HEK293T (cell line): Measurements from ENCODE around the gene TMEM242.

ENCODE experiments used
- ARNT ChIP-seq: fragments of 450-650 bp; IDR thresholded peaks from 2 replicates; pipeline ENCODE4 v1.6.1; 2017; ENCODE audit warnings: mild to moderate bottlenecking
- BHLHE40 ChIP-seq: fragments of 450-650 bp; IDR thresholded peaks from 2 replicates; pipeline ENCODE4 v1.6.1; 2016; ENCODE audit warnings: mild to moderate bottlenecking, moderate library complexity, borderline replicate concordance
- CTBP1 ChIP-seq: fragments of 450-650 bp; IDR thresholded peaks from 2 replicates; pipeline ENCODE4 v1.6.1; 2016; ENCODE audit warnings: borderline replicate concordance
- FOXM1 ChIP-seq: fragments of 450-650 bp; IDR thresholded peaks from 2 replicates; pipeline ENCODE4 v1.6.1; 2017; ENCODE audit warnings: mild to moderate bottlenecking, borderline replicate concordance
- HDGF ChIP-seq: fragments of 450-650 bp; IDR thresholded peaks from 2 replicates; pipeline ENCODE4 v1.6.1; 2017; ENCODE audit warnings: antibody characterized with exemption, borderline replicate concordance
- LEF1 ChIP-seq: fragments of 450-650 bp; IDR thresholded peaks from 2 replicates; pipeline ENCODE4 v1.6.1; 2017; ENCODE audit warnings: mild to moderate bottlenecking, borderline replicate concordance
- PKNOX1 ChIP-seq: fragments of 450-650 bp; IDR thresholded peaks from 2 replicates; pipeline ENCODE4 v1.6.1; 2016
- SP1 ChIP-seq: fragments of 450-650 bp; IDR thresholded peaks from 2 replicates; pipeline ENCODE4 v1.6.1; 2017
- SUZ12 ChIP-seq: fragments of 450-650 bp; IDR thresholded peaks from 2 replicates; pipeline ENCODE4 v1.6.1; 2016; ENCODE audit warnings: mild to moderate bottlenecking
- TARDBP ChIP-seq: fragments of 450-650 bp; IDR thresholded peaks from 2 replicates; pipeline ENCODE4 v1.6.1; 2016
- ZNF384 ChIP-seq: fragments of 450-650 bp; IDR thresholded peaks from 2 replicates; pipeline ENCODE4 v1.6.1; 2016

GRCh38 chr6:157305670-157306653 lies 17.4 kb downstream of the TMEM242 start:
- TF ChIP-seq CTBP1 (no peak), BHLHE40 (no peak), PKNOX1 (no peak), ARNT (no peak), SUZ12 (no peak), TARDBP (no peak), SP1 (no peak), LEF1 (no peak), HDGF (no peak), FOXM1 (no peak), ZNF384 (no peak)
